Cardiac muscle cell (in vitro differentiated cells and primary cell): Measurements from ENCODE around the gene FIG4. TPM values are rescaled to one million over a fixed set of nuclear protein-coding genes. Genes with fewer than 3 reads are reported as not detected.

Experiments used
- DNase-seq, 2 donors: peaks; one replicate each; pipeline versions ENCODE4 v3.0.0 to v3.0.0-alpha.2; 2010 to 2017; ENCODE audit warnings: low read depth in 1 of 2, low spot score in 1 of 2
- H3K27ac ChIP-seq: fragments of 200-600 bp; sonication (generic); 2 replicates; pipeline ENCODE4 v1.5.1; 2016
- H3K27me3 ChIP-seq: fragments of 200-600 bp; sonication (generic); 2 replicates; pipeline ENCODE4 v1.6.0; 2016; ENCODE audit warnings: control low read depth
- H3K36me3 ChIP-seq: fragments of 200-600 bp; sonication (generic); 2 replicates; pipeline ENCODE4 v1.5.1; 2016; ENCODE audit warnings: control low read depth
- H3K4me1 ChIP-seq: fragments of 200-600 bp; sonication (generic); 2 replicates; pipeline ENCODE4 v1.8.1; 2017; ENCODE audit warnings: low read depth, mild to moderate bottlenecking, mixed run types
- H3K4me3 ChIP-seq: fragments of 200-600 bp; sonication (generic); 2 replicates; pipeline ENCODE4 v1.5.1; 2016; ENCODE audit warnings: mild to moderate bottlenecking
- H3K9me3 ChIP-seq: fragments of 200-600 bp; sonication (generic); 2 replicates; pipeline ENCODE4 v1.5.1; 2017; ENCODE audit warnings: low read depth, mild to moderate bottlenecking, control low read depth
- polyA plus RNA-seq: library from polyadenylated mRNA; unstranded; fragments of >200 nt; fragmentation: Nextera tagmentation; extraction: Ambion mirVana; gene quantifications from 2 replicates; pipeline ENCODE4 v1.2.1, GENCODE V29; 2016
- total RNA-seq: library from RNA; depleted of rRNA; stranded (reverse); fragments of >200 nt; gene quantifications from 2 replicates; pipeline ENCODE4 v1.2.3, GENCODE V29; 2016
- TF ChIP-seq, protein P1 (sequence below): IDR thresholded peaks from 2 replicates; pipeline ENCODE4 v1.5.1; 2012; ENCODE audit warnings: low read depth, mild to moderate bottlenecking, low read length

Gene FIG4
- total and polyA plus RNA-seq, 2 experiments from 2014 or later = 15.8 to 22.0 TPM

DNA sequence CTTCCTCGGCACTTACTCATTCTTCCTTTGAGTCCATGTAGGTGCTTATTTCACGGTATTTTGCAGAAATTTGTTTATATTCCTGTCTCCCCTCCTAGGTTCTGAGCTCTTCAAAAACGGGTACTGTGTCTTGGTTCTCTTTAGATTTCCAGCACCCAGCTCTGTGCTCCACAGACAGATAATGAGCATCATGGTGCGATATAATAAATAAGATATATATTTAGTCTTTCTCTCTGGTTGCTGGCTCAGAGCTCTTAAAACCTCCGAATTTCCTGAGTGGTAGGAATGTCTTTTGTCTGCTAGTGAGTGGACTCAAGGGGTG is 179.0 kb downstream of the FIG4 start:
- TF ChIP-seq, protein P1, sequence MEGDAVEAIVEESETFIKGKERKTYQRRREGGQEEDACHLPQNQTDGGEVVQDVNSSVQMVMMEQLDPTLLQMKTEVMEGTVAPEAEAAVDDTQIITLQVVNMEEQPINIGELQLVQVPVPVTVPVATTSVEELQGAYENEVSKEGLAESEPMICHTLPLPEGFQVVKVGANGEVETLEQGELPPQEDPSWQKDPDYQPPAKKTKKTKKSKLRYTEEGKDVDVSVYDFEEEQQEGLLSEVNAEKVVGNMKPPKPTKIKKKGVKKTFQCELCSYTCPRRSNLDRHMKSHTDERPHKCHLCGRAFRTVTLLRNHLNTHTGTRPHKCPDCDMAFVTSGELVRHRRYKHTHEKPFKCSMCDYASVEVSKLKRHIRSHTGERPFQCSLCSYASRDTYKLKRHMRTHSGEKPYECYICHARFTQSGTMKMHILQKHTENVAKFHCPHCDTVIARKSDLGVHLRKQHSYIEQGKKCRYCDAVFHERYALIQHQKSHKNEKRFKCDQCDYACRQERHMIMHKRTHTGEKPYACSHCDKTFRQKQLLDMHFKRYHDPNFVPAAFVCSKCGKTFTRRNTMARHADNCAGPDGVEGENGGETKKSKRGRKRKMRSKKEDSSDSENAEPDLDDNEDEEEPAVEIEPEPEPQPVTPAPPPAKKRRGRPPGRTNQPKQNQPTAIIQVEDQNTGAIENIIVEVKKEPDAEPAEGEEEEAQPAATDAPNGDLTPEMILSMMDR = no peak
- H3K4me1 ChIP-seq = no peaks in the 10 kb centered on the region
- no peak overlapping the region for H3K4me3 ChIP-seq
- no peak overlapping the region for H3K27ac ChIP-seq
- no peaks in the 10 kb centered on the region for H3K27me3 ChIP-seq
- DNase-seq = no peak
- H3K36me3 ChIP-seq = no peaks in the 10 kb centered on the region
- no peaks in the 10 kb centered on the region for H3K9me3 ChIP-seq

DNA sequence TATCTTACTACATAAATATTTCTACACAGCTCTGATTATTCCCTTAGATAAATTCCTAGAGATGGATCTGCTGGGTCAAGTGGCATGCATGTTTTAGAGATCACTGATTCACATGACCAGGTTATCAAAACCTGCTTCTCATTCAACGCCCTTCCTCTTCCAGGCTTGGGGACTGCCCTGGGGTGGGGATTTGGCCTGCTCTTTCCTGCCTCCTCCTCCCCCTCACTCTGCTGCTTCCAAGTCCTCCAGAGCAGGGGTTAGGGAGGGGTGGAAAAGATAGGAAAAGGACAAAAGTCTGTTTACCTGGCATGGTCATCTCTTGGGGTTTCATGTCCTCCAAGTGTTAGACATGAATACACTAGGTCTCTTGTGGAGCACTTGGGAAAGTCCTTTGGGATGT is 181.5 kb downstream of the FIG4 start:
- Histone ChIP-seq H3K36me3 (no peaks in the 10 kb centered on the region), H3K4me3 (no peak overlapping the region), H3K4me1 (no peaks in the 10 kb centered on the region), H3K9me3 (no peaks in the 10 kb centered on the region), H3K27ac (no peak overlapping the region), H3K27me3 (no peaks in the 10 kb centered on the region)
- TF ChIP-seq, protein P1 = no peak
- DNase-seq = no peak

DNA sequence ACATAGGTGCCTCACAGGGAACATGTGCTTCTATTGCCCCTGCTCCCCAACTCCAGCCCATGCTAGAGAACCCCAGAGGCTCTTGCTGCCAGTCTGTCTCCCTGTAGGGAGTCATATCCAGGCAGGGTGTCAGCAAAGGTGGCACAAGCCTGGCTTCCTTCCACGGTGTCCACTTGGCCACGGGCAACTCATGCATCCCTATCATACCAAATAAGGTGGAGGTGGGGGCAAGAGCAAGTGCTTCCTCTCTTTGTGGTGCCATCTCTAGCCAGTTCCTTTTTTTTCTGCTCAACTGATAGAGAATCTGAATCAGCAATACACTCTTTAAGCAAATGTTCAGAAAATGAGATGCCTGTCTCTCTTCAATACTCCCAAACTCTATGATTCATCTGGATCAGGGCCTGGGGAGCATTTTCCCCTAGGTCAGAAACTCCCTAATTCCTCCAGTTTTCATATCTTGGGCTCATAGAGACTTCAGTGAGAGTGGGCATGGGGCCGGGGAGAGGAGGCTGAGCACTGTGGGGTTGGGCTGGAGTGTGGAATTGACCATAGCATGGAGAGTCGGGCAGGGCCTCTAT is 182.0 kb downstream of the FIG4 start:
- no peaks in the 10 kb centered on the region for H3K27me3 ChIP-seq
- H3K27ac ChIP-seq = no peak overlapping the region
- TF ChIP-seq, protein P1 = no peak
- DNase-seq = no peak
- H3K4me1 ChIP-seq = no peaks in the 10 kb centered on the region
- no peaks in the 10 kb centered on the region for H3K36me3 ChIP-seq
- no peak overlapping the region for H3K4me3 ChIP-seq
- H3K9me3 ChIP-seq = no peaks in the 10 kb centered on the region

DNA sequence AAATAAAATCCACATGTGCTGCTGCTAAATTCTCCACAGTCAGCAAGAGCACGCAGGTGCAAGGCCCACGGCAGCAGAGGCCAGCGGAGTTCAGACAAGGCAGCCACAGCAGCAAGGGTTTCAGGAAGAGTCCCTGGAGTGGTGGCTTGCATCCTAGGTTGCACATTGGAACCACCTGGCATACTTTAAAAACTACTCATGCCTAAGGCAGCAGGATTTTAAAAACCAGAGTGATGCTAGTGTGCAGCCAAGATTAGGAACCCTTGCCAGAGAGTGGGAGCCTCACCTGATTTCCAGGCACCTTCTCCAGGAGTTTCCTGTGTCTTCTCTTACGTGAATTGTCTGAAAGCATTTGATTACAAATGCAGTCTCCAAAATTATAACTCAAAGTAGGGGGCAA is 183.0 kb downstream of the FIG4 start:
- Histone ChIP-seq H3K4me1 (no peaks in the 10 kb centered on the region), H3K4me3 (no peak overlapping the region), H3K9me3 (no peaks in the 10 kb centered on the region), H3K27me3 (no peaks in the 10 kb centered on the region), H3K27ac (no peak overlapping the region), H3K36me3 (no peaks in the 10 kb centered on the region)
- DNase-seq = no peak
- TF ChIP-seq, protein P1 = no peak

DNA sequence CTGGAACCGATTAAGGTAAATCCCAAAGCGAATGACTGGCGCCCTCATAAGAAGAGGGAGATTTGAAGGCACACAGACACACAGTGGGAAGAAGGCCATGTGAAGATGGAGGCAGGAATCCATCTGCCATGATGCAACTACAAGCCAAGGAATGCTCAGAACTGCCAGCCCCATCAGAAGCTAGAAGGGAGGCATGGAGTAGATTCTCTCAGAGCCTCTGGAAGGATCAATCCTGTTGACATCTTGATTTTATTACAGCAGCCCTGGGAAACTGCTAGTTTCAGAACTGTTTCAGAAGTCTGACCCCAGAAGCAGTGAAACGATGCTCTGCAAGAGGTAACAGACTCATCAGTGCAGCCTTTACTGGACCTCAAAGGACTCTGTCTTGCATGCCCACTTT is 183.5 kb downstream of the FIG4 start:
- Histone ChIP-seq H3K27me3 (no peaks in the 10 kb centered on the region), H3K27ac (no peak overlapping the region), H3K4me1 (no peaks in the 10 kb centered on the region), H3K4me3 (no peak overlapping the region), H3K9me3 (no peaks in the 10 kb centered on the region), H3K36me3 (no peaks in the 10 kb centered on the region)
- DNase-seq = no peak
- TF ChIP-seq, protein P1 = no peak

Other genes with a start within 250 kb of the FIG4 start
- 10.3 and 19.6 TPM in 2 replicates for gene MICAL1, start 235.5 kb upstream of the FIG4 start, total RNA-seq
- gene MICAL1, start 235.5 kb upstream of the FIG4 start, polyA plus RNA-seq = 6.8 and 8.6 TPM in 2 replicates
- 4.3 and 5.3 TPM in 2 replicates for gene ZBTB24, start 208.1 kb upstream of the FIG4 start, total RNA-seq
- 2.6 and 4.0 TPM in 2 replicates for gene ZBTB24, start 208.1 kb upstream of the FIG4 start, polyA plus RNA-seq
- gene AK9, start 94 bp upstream of the FIG4 start, total RNA-seq = 9.7 and 18.6 TPM in 2 replicates
- 8.3 and 13.7 TPM in 2 replicates for gene AK9, start 94 bp upstream of the FIG4 start, polyA plus RNA-seq